ENCODE measurements around the gene FBRSL1.

GRCh38 chr12:132528564-132529106 lies 38.7 kb downstream of the FBRSL1 start:
- no peak for TF ChIP-seq TAF1 (IDR thresholded peaks at IDR 0.05; ENCODE audit: borderline replicate concordance, insufficient read depth, low read length)
- no peak for TF ChIP-seq POLR2AphosphoS5 (IDR thresholded peaks at IDR 0.05; ENCODE audit: low read depth, low read length)

Data from PFSK-1 (cell line).